ENCODE data around the gene TMEM175. TPM values are rescaled to one million over a fixed set of nuclear protein-coding genes. Genes with fewer than 3 reads are reported as not detected.

Gene TMEM175
- total RNA-seq, 2 donors from 2014 or later: 20.2 to 24.0 TPM

DNA sequence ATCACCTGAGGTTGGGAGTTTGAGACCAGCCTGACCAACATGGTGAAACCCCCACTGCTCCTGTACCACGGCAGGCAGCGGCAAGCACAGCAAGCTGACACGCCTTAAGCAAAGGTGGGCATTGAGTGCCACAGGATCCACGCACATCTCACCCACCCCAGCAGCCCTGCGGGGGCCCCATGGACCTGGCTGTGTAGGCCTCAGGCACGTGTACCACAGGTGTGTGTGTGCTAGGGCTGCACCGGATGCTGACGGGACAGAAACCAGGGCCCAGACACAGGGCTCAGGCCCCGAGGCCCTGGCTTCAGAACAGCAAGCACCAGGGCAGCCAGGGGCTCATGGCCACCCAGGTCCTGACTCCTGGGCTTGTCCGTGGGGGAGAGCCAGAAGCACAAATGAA, 46.9 kb upstream of the TMEM175 start:
- no peak overlapping the region for H3K4me3 ChIP-seq
- H3K4me1 ChIP-seq: no peaks in the 10 kb centered on the region
- no peaks in the 10 kb centered on the region for H3K27me3 ChIP-seq
- no peak overlapping the region for H3K27ac ChIP-seq
- TF ChIP-seq, protein P1, sequence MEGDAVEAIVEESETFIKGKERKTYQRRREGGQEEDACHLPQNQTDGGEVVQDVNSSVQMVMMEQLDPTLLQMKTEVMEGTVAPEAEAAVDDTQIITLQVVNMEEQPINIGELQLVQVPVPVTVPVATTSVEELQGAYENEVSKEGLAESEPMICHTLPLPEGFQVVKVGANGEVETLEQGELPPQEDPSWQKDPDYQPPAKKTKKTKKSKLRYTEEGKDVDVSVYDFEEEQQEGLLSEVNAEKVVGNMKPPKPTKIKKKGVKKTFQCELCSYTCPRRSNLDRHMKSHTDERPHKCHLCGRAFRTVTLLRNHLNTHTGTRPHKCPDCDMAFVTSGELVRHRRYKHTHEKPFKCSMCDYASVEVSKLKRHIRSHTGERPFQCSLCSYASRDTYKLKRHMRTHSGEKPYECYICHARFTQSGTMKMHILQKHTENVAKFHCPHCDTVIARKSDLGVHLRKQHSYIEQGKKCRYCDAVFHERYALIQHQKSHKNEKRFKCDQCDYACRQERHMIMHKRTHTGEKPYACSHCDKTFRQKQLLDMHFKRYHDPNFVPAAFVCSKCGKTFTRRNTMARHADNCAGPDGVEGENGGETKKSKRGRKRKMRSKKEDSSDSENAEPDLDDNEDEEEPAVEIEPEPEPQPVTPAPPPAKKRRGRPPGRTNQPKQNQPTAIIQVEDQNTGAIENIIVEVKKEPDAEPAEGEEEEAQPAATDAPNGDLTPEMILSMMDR (IDR thresholded peaks at IDR 0.05): no peak
- H3K9me3 ChIP-seq: no peaks in the 10 kb centered on the region
- DNase-seq (ENCODE audit: low spot score): no peak
- peaks cover 61% of the 10 kb centered on the region for H3K36me3 ChIP-seq

DNA sequence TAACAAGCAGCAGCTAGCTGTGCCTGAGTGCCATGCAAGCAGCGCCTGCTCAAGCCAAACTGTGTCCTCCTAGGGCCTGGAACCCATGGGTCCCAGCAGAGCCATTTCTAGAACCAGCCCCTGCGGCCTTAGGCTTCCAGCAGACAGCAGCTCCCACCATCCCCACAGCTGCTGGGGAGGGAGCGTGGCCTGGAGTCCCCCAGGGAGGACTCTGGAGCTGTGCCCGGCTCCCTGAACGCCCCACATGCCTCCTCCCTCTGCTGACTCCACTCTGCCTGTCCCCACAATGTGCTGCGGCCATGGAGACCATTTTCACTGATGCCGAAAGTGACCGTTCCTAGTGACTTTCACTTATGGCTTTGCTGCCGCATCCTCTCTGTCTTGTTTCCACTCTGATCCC, 46.0 kb upstream of the TMEM175 start:
- DNase-seq (ENCODE audit: low spot score): no peak
- Histone ChIP-seq H3K36me3 (peaks cover 57% of the 10 kb centered on the region), H3K4me3 (no peak overlapping the region), H3K4me1 (no peaks in the 10 kb centered on the region), H3K9me3 (no peaks in the 10 kb centered on the region), H3K27me3 (no peaks in the 10 kb centered on the region), H3K27ac (no peak overlapping the region)
- TF ChIP-seq, protein P1 (IDR thresholded peaks at IDR 0.05): no peak

DNA sequence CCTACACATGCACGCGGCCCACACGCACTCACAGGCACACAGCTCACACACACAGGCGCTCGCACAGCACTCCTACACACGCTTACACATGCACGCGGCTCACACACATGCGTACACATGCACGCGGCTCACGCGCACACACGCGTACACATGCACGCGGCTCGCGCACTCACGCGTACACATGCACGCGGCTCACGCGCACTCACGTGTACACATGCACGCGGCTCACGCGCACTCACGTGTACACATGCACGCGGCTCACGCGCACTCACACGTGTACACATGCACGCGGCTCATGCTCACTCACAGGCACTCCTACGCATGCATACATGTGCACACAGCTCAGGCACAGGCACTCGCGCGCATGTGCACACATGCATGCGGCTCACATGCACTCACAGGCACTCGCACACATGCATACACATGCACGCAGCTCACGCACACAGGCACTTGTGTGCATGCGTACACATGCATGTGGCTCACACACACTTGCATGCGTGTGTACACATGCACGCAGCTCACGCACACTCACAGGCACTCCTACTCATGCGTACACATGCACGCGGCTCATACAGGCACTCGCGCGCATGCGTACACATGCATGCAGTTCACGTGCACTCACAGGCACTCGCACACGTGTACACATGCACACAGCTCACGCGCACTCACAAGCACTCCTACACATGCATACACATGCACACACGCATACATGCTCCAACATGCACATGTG, 45.1 kb upstream of the TMEM175 start:
- no peak overlapping the region for H3K4me3 ChIP-seq
- H3K27ac ChIP-seq: no peak overlapping the region
- no peaks in the 10 kb centered on the region for H3K9me3 ChIP-seq
- peaks cover 52% of the 10 kb centered on the region for H3K36me3 ChIP-seq
- no peak for DNase-seq (ENCODE audit: low spot score)
- no peaks in the 10 kb centered on the region for H3K4me1 ChIP-seq
- TF ChIP-seq, protein P1 (IDR thresholded peaks at IDR 0.05): no peak
- H3K27me3 ChIP-seq: no peaks in the 10 kb centered on the region

DNA sequence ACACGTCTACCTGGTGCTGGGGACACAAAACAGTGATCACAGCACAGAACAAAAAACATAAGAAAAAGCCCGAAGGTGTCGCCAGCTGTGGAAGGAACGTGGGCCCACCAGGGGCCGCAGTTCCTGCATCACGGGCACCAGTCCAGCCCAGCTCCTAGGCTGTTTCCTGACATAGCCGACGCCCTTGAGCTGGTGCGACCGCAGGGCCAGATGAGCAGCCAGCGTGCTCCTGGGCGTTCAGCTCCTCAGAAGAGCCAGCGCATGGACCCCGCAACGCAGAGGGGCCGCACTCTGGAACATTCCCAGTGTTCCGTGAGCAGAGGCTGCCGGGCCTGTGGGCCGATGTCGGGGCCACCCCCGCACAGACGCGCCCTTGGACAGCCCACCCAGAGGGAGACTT, 44.2 kb upstream of the TMEM175 start:
- Histone ChIP-seq H3K9me3 (no peaks in the 10 kb centered on the region), H3K4me3 (no peak overlapping the region), H3K4me1 (no peaks in the 10 kb centered on the region), H3K27me3 (no peaks in the 10 kb centered on the region), H3K36me3 (peaks cover 46% of the 10 kb centered on the region), H3K27ac (no peak overlapping the region)
- TF ChIP-seq, protein P1 (IDR thresholded peaks at IDR 0.05): no peak
- DNase-seq (ENCODE audit: low spot score): no peak

DNA sequence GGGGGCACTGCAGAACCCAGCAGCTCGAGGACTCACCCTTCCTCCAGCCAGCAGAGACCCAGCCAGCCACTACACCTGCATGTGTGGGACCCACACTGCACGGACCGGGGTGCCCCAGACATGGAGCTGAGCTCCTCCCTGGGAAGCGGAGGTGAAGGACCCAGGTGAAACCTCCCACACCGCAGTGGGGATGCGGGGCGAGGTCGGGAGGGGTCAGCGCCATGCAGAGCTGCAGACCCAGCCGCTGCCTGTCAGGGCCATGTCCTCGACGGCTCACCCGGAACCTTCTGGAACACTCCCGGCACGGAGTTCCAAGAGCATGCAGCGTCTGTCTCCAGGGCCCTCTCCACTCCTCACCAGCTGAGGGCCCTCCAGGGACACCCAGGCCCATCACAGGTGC, 42.7 kb upstream of the TMEM175 start:
- no peak for DNase-seq (ENCODE audit: low spot score)
- no peak overlapping the region for H3K27ac ChIP-seq
- no peaks in the 10 kb centered on the region for H3K9me3 ChIP-seq
- H3K4me3 ChIP-seq: no peak overlapping the region
- H3K4me1 ChIP-seq: no peaks in the 10 kb centered on the region
- TF ChIP-seq, protein P1 (IDR thresholded peaks at IDR 0.05): no peak
- no peaks in the 10 kb centered on the region for H3K27me3 ChIP-seq
- H3K36me3 ChIP-seq: peaks cover 46% of the 10 kb centered on the region
